ENCODE measurements around the gene LRRC39.

LRRC39 gene

DNA sequence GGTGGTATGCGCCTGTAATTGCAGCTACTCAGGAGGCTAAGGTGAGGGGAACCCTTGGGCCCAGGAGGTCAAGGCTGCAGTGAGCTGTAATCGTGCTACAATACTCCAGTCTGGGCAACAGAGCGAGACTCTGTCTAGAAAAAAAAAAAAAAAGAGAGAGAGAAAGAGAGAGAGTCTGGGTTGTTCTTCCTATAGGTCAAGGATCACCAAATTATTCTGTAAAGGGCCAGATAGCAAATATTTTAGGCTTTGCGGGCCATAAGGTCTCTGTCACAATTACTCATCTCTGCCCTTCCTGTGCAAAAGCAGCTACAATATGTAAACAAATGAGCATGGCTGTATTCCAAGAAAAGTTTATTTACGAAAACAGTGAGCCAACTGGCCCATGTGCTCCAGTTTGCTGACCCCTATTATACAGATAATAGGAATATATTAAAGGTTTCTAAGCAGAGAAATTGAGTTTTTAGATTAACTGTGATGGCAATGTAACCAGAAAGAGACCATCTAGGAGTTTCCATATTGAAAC is 47.4 kb downstream of the LRRC39 start:
- H3K27me3 ChIP-seq (ENCODE audit: control insufficient read depth, insufficient read depth, low read length): no peaks in the 10 kb centered on the region
- H3K36me3 ChIP-seq (ENCODE audit: control insufficient read depth, insufficient read depth, low read length): 0 out of 2 replicates have a peak, but pooled peaks cover 4% of the 10 kb centered on the region
- no peak overlapping the region for H3K27ac ChIP-seq (ENCODE audit: low read depth, low read length)
- H3K9ac ChIP-seq (ENCODE audit: low read depth, low read length): no peak overlapping the region
- H3K4me3 ChIP-seq (ENCODE audit: low read depth, low read length): no peak overlapping the region
- H3K4me1 ChIP-seq (ENCODE audit: control insufficient read depth, insufficient read depth, low read length): peaks cover 7% of the 10 kb centered on the region; the same call in 1 of the 2 replicates
- no peaks in the 10 kb centered on the region for H3K9me3 ChIP-seq (ENCODE audit: control insufficient read depth, insufficient read depth, low read length)

DNA sequence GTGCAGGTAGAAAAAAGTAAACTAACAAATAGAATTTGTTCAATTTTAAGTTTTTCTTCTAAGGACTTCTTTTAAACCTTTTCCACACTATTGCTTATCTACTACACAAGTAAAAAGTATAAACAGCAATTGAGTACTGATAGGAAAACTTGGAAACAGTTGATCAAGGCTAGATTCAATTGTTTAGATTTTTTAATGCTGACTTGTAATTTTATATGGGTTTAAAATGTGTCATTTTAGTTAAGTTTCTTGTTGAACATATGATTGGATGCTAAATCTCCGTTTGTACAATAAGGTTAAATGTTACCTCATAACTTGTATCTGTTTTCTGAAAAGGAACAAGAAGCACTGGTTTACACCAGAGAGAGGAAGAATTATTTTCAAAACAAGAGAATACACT is 50.8 kb downstream of the LRRC39 start:
- Histone ChIP-seq H3K9ac (ENCODE audit: low read depth, low read length) (no peak overlapping the region), H3K4me1 (ENCODE audit: control insufficient read depth, insufficient read depth, low read length) (peaks cover 7% of the 10 kb centered on the region; the same call in 1 of the 2 replicates), H3K9me3 (ENCODE audit: control insufficient read depth, insufficient read depth, low read length) (no peaks in the 10 kb centered on the region), H3K4me3 (ENCODE audit: low read depth, low read length) (no peak overlapping the region), H3K27ac (ENCODE audit: low read depth, low read length) (no peak overlapping the region), H3K27me3 (ENCODE audit: control insufficient read depth, insufficient read depth, low read length) (no peaks in the 10 kb centered on the region), H3K36me3 (ENCODE audit: control insufficient read depth, insufficient read depth, low read length) (peaks cover 23% of the 10 kb centered on the region; the same call in 1 of the 2 replicates)

DNA sequence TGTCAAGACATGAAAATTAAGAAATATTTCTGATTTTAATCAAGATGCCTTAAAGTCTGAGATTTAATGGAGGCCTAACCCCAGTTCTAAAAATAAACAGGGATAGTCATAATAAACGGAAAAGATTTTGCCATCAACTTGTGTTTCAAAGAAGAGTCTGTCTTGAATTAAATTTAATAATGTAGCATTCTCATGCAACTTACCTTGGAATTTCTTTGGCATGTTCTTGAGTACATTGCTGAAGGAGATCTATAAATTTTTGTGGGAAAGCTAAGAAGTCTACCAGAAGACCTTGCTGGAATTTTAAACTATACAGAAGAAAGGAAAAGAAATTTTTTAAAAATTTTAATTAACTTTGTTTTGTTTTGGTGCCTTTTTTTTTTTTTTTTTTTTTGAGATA is 55.9 kb downstream of the LRRC39 start:
- Histone ChIP-seq H3K27me3 (ENCODE audit: control insufficient read depth, insufficient read depth, low read length) (no peaks in the 10 kb centered on the region), H3K4me1 (ENCODE audit: control insufficient read depth, insufficient read depth, low read length) (no peaks in the 10 kb centered on the region), H3K9me3 (ENCODE audit: control insufficient read depth, insufficient read depth, low read length) (no peaks in the 10 kb centered on the region), H3K4me3 (ENCODE audit: low read depth, low read length) (no peak overlapping the region), H3K36me3 (ENCODE audit: control insufficient read depth, insufficient read depth, low read length) (peaks cover 68% of the 10 kb centered on the region), H3K9ac (ENCODE audit: low read depth, low read length) (no peak overlapping the region), H3K27ac (ENCODE audit: low read depth, low read length) (no peak overlapping the region)

DNA sequence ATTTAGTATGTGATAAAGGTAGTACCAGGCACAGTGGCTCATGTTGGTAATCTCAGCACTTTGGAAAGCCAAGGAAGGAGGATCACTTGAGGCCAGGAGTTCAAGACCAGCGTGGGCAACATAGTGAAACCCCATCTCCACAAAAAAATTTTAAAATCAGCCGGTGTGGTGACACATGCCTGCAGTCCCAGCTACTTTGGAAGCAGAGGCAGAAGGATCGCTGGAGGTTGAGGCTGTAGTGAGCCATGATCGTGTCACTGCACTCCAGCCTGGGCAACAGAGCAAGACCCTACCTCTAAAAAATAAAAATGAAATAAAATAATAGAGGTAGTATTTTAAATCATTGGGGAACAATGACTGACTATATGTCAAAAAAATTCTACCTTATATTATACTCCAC is 62.5 kb downstream of the LRRC39 start:
- Histone ChIP-seq H3K36me3 (ENCODE audit: control insufficient read depth, insufficient read depth, low read length) (peaks cover 65% of the 10 kb centered on the region), H3K9ac (ENCODE audit: low read depth, low read length) (no peak overlapping the region), H3K4me3 (ENCODE audit: low read depth, low read length) (no peak overlapping the region), H3K9me3 (ENCODE audit: control insufficient read depth, insufficient read depth, low read length) (no peaks in the 10 kb centered on the region), H3K27ac (ENCODE audit: low read depth, low read length) (no peak overlapping the region), H3K4me1 (ENCODE audit: control insufficient read depth, insufficient read depth, low read length) (no peaks in the 10 kb centered on the region), H3K27me3 (ENCODE audit: control insufficient read depth, insufficient read depth, low read length) (no peaks in the 10 kb centered on the region)

DNA sequence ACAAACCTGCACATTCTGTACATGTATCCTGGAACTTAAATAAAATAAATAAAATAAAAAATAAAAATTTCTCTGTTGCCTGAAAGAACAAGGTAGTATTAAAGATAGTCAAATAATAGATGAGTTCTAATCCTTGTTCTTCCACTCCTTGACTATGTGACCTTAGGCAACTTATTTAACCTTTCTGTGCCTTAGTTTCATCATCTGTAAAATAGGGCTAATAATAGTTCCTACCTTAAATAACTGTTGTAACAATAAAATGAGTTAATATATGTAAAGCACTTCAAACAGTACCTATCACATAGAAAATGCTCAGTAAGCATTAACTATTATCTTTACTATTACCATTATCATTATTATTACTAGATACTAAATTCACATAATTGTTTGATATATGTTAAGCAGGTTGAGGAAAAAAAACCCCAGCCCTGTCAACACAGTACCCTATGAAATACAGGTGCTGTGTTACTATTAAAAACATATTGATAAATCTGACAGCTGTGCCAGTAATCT is 68.4 kb downstream of the LRRC39 start:
- Histone ChIP-seq H3K4me1 (ENCODE audit: control insufficient read depth, insufficient read depth, low read length) (no peaks in the 10 kb centered on the region), H3K27ac (ENCODE audit: low read depth, low read length) (no peak overlapping the region), H3K9ac (ENCODE audit: low read depth, low read length) (no peak overlapping the region), H3K9me3 (ENCODE audit: control insufficient read depth, insufficient read depth, low read length) (no peaks in the 10 kb centered on the region), H3K4me3 (ENCODE audit: low read depth, low read length) (no peak overlapping the region), H3K36me3 (ENCODE audit: control insufficient read depth, insufficient read depth, low read length) (peaks cover 73% of the 10 kb centered on the region), H3K27me3 (ENCODE audit: control insufficient read depth, insufficient read depth, low read length) (no peaks in the 10 kb centered on the region)

DNA sequence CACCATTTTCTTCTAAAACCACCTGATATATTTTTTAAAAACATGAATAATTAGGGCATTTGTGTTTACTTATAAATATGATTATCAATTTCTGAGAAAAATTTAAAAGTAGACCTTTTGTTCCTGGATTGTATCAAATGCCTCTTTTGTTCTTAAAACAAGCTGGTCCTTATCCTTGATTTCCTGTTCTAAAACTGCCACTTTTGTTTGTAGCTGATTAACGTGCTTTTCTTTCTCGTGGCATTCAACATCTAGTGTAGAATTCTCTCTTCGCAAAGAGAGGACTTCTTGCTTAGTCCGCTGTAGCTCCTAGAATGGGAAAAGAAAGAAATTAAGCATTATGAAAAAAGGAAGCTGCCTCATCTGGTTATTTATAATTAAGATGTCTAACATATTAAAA is 70.4 kb downstream of the LRRC39 start:
- H3K27me3 ChIP-seq (ENCODE audit: control insufficient read depth, insufficient read depth, low read length): no peaks in the 10 kb centered on the region
- H3K9me3 ChIP-seq (ENCODE audit: control insufficient read depth, insufficient read depth, low read length): no peaks in the 10 kb centered on the region
- peaks cover 90% of the 10 kb centered on the region for H3K36me3 ChIP-seq (ENCODE audit: control insufficient read depth, insufficient read depth, low read length)
- no peak overlapping the region for H3K27ac ChIP-seq (ENCODE audit: low read depth, low read length)
- no peak overlapping the region for H3K4me3 ChIP-seq (ENCODE audit: low read depth, low read length)
- H3K4me1 ChIP-seq (ENCODE audit: control insufficient read depth, insufficient read depth, low read length): no peaks in the 10 kb centered on the region
- no peak overlapping the region for H3K9ac ChIP-seq (ENCODE audit: low read depth, low read length)

DNA sequence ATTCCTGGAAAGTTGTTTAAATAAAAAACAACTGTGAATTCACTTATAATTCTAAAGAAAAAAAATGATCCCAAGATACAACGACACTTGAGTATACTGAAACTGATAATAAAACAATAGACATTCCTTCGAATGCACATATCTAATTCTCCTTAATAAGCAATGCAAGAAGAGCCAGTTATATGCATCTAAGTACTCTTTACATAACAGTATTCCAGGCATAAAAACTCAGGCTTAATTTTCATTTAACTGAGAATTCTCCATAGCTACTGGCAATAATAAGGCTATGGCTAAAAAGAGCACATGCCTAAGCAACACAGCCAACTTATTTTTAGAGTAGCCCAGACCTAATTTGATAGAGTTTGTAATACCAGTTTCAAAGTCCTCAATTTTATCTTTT is 76.5 kb downstream of the LRRC39 start:
- no peak overlapping the region for H3K9ac ChIP-seq (ENCODE audit: low read depth, low read length)
- no peak overlapping the region for H3K27ac ChIP-seq (ENCODE audit: low read depth, low read length)
- no peaks in the 10 kb centered on the region for H3K4me1 ChIP-seq (ENCODE audit: control insufficient read depth, insufficient read depth, low read length)
- no peaks in the 10 kb centered on the region for H3K27me3 ChIP-seq (ENCODE audit: control insufficient read depth, insufficient read depth, low read length)
- no peak overlapping the region for H3K4me3 ChIP-seq (ENCODE audit: low read depth, low read length)
- peaks cover 92% of the 10 kb centered on the region for H3K36me3 ChIP-seq (ENCODE audit: control insufficient read depth, insufficient read depth, low read length)
- no peaks in the 10 kb centered on the region for H3K9me3 ChIP-seq (ENCODE audit: control insufficient read depth, insufficient read depth, low read length)

DNA sequence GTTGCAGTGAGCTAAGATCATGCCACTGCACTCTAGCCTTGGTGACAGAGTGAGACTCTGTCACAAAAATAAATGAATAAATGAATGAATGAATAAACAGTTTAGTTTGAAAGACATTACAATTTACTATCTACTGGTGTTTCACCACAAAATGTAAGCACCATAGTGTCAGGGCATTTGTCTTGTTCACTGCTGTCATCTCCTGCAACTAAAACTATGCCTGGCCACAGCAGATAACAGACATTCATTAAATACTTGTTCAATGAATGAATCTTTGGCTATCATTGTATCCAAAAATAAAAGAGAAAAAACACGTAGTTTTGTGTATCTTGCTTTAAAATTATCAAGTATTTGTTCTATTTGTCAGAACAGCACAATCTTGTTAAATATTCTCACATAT is 77.9 kb downstream of the LRRC39 start:
- no peaks in the 10 kb centered on the region for H3K4me1 ChIP-seq (ENCODE audit: control insufficient read depth, insufficient read depth, low read length)
- H3K9me3 ChIP-seq (ENCODE audit: control insufficient read depth, insufficient read depth, low read length): no peaks in the 10 kb centered on the region
- no peak overlapping the region for H3K27ac ChIP-seq (ENCODE audit: low read depth, low read length)
- H3K36me3 ChIP-seq (ENCODE audit: control insufficient read depth, insufficient read depth, low read length): peaks cover 92% of the 10 kb centered on the region
- no peak overlapping the region for H3K9ac ChIP-seq (ENCODE audit: low read depth, low read length)
- H3K27me3 ChIP-seq (ENCODE audit: control insufficient read depth, insufficient read depth, low read length): no peaks in the 10 kb centered on the region
- H3K4me3 ChIP-seq (ENCODE audit: low read depth, low read length): no peak overlapping the region
